ENCODE results near the gene CCNG2.

DNA sequence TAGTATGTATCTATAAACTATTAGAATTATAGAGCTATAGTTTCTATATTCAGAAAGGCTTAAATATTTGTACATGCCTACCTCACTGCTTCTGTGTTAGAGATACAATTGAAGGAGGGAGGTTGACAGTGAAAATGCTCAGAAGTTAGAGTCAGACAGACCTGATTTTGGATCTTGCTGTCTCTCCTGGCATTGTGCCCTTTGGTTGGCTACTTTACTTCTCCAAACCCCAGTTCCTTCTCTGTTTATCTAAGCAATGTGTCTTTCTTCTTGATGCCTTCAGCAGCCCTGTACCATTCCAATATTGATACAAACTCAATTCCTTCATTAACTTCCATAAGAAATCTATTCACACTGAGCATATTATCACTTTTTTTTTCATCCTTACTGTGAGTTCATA is 28.7 kb downstream of the CCNG2 start:
- TF ChIP-seq, protein P1, sequence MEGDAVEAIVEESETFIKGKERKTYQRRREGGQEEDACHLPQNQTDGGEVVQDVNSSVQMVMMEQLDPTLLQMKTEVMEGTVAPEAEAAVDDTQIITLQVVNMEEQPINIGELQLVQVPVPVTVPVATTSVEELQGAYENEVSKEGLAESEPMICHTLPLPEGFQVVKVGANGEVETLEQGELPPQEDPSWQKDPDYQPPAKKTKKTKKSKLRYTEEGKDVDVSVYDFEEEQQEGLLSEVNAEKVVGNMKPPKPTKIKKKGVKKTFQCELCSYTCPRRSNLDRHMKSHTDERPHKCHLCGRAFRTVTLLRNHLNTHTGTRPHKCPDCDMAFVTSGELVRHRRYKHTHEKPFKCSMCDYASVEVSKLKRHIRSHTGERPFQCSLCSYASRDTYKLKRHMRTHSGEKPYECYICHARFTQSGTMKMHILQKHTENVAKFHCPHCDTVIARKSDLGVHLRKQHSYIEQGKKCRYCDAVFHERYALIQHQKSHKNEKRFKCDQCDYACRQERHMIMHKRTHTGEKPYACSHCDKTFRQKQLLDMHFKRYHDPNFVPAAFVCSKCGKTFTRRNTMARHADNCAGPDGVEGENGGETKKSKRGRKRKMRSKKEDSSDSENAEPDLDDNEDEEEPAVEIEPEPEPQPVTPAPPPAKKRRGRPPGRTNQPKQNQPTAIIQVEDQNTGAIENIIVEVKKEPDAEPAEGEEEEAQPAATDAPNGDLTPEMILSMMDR (IDR thresholded peaks at IDR 0.05) = no peak
- TF ChIP-seq POLR2A (IDR thresholded peaks at IDR 0.05) = no peak

Data from thyroid gland (tissue), 4 donors.